GM06990 (cell line): ENCODE results near the gene PIAS2.
"Not testable (repeated sequence)": the region's sequence is repeated elsewhere in the genome, so short reads cannot be mapped to it uniquely, and the experiment has no call there.

Experiments used
- DNase-seq: peaks from one replicate; pipeline ENCODE4 v3.0.0-alpha.2; 2011; ENCODE audit not compliant: insufficient read length; ENCODE audit errors: extremely low read depth
- H3K27me3 ChIP-seq: replicated peaks from 2 replicates; pipeline ENCODE4 v1.6.0; 2011; ENCODE audit warnings: low read length; ENCODE audit not compliant: control insufficient read depth, insufficient read depth
- H3K36me3 ChIP-seq: 2 replicates; pipeline ENCODE4 v1.5.1; 2011; ENCODE audit warnings: low read length; ENCODE audit not compliant: control insufficient read depth, insufficient read depth
- H3K4me3 ChIP-seq: replicated peaks from 2 replicates; pipeline ENCODE4 v1.5.1; 2011; ENCODE audit warnings: low read depth, mild to moderate bottlenecking, control low read depth, low read length
- TF ChIP-seq, protein P1 (sequence below): IDR thresholded peaks from 2 replicates; pipeline ENCODE4 v1.5.1; 2011; ENCODE audit warnings: low read length, control low read depth, mild to moderate bottlenecking, inconsistent platforms; ENCODE audit not compliant: insufficient read depth, poor library complexity, severe bottlenecking

The PIAS2 gene

DNA sequence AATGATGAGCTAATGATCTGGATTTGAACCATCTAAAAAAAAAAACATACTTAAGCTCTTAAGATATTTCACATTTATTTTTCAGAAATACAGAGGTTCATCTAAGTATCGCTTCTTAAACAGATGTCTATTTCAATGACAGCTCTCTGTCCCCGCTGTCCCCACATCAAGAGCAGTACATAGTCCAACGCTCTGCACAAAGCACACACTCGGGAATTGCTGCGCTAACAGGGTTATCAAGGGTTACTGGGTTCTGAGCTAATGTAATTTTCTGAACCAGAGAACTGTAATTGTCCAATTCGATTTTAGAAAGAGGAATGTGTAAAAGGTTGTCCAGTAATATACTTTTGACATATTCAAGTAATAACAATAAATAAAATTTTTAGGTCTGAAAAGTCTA, 101.6 kb downstream of the PIAS2 start:
- Histone ChIP-seq H3K36me3 (no peaks in the 10 kb centered on the region), H3K4me3 (no peak overlapping the region), H3K27me3 (no peaks in the 10 kb centered on the region)
- DNase-seq = no peak
- TF ChIP-seq, protein P1, sequence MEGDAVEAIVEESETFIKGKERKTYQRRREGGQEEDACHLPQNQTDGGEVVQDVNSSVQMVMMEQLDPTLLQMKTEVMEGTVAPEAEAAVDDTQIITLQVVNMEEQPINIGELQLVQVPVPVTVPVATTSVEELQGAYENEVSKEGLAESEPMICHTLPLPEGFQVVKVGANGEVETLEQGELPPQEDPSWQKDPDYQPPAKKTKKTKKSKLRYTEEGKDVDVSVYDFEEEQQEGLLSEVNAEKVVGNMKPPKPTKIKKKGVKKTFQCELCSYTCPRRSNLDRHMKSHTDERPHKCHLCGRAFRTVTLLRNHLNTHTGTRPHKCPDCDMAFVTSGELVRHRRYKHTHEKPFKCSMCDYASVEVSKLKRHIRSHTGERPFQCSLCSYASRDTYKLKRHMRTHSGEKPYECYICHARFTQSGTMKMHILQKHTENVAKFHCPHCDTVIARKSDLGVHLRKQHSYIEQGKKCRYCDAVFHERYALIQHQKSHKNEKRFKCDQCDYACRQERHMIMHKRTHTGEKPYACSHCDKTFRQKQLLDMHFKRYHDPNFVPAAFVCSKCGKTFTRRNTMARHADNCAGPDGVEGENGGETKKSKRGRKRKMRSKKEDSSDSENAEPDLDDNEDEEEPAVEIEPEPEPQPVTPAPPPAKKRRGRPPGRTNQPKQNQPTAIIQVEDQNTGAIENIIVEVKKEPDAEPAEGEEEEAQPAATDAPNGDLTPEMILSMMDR = no peak

DNA sequence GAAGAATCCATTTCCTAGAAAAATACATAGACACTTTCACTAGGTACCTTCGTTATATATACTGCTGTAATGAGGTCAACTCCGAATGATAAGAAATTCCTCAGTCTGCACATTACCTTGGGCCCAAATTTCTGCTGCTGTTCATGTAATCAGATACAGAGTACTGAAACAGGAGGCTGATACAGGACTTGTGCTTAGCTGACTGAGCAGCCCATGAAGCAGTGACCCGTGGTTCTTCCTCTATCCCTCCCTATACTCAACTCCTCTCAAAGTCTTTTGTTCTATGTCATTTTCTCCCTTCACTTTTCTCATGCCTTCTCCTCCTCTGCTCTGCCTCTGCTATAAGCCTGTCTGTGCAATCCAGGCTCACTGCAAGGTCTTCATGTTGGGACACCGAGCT, 102.9 kb downstream of the PIAS2 start:
- TF ChIP-seq, protein P1 = no peak
- no peak overlapping the region for H3K4me3 ChIP-seq
- no peaks in the 10 kb centered on the region for H3K27me3 ChIP-seq
- no peaks in the 10 kb centered on the region for H3K36me3 ChIP-seq
- DNase-seq = no peak

DNA sequence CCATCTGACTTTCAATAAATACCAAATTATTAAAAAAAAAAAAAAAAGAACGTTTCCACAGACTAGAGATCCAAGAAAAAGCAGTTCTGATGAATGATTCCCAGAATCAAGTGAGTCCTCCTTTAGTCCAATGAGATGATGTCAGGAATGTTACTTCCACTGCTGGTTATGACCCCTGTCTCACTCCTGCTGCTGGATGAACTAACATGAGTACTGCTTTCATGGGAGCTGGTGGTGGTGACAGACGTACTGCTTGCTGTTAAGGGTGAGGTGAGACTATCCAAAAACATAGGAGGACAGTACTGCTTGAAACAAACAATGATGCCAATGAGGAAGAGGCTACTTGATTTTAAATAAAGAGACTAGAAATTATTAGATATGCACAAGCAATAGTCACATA, 105.0 kb downstream of the PIAS2 start:
- Histone ChIP-seq H3K4me3 (no peak overlapping the region), H3K27me3 (no peaks in the 10 kb centered on the region), H3K36me3 (no peaks in the 10 kb centered on the region)
- TF ChIP-seq, protein P1 = no peak
- no peak for DNase-seq

DNA sequence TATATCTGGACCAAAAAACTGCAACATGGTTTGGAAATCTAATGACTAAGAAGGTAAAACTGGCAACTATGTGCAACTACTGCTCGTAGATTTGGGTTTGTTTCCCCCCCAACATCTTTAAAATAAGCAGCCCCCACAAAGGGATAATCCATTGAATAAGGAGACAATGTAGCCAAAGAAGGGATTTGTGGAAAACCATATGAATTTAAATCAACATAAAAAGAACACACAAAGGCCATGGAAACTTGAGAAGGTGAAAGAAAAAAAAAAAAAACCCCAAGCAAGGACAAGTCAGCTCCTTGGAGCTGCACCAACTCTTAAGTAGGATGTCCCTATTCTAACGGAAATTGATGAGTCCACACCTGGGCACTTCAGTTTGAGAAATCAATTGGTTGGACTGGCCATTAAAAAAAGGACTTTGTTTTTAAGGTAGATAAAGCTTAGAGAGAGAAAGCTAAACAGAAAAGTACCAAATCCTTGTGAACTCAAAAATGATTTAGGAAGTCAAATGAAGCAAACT, 106.8 kb downstream of the PIAS2 start:
- H3K27me3 ChIP-seq = no peaks in the 10 kb centered on the region
- no peaks in the 10 kb centered on the region for H3K36me3 ChIP-seq
- TF ChIP-seq, protein P1 = no peak
- H3K4me3 ChIP-seq = no peak overlapping the region
- DNase-seq = no peak

DNA sequence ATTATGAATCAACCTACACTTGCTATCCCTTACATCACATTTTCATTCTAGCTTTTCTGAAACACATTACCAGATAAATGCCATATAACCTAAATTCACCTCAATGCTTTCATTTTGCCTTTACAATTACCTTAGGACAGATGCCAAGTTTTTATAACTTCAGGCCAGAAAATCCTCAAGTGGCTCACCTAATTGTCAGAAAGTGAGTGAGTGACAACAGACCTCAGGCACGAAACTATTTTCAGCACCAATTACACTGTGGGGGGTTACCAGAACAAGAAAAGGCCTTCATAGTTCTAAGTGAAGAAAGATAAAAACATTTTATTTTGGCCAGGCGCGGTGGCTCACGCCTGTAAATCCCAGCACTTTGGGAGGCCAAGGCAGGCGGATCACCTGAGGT, 108.2 kb downstream of the PIAS2 start:
- TF ChIP-seq, protein P1 = no peak
- DNase-seq = no peak

DNA sequence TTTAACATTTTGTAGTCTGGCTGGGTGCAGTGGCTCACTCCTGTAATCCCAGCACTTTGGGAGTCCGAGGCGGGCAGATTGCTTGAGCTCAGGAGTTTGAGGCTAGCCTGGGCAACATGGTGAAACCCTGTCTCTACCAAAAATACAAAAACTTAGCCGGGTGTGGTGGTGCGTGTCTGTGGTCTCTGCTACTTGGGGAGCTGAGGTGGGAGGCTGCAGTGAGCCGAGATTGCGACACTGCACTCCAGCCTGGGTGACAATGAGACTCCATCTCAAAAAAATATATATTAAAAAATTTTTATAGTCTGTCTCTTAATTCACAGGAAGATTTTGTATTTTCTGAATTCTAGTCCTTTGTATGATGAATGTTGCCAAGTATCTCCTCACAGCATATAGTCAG, 121.4 kb downstream of the PIAS2 start:
- not testable (repeated sequence) for H3K36me3 ChIP-seq, H3K27me3 ChIP-seq, H3K4me3 ChIP-seq, DNase-seq

More for the DNA sequence above, 108.2 kb downstream of the PIAS2 start:
- H3K36me3 ChIP-seq = no peaks in the 10 kb centered on the region
- H3K4me3 ChIP-seq = no peak overlapping the region
- H3K27me3 ChIP-seq = no peaks in the 10 kb centered on the region
